HS-5 (cell line): ENCODE measurements around the gene TBC1D32.
A peak's percentile ranks its signal among the peaks of the same experiment; 100 is the strongest.
"Not testable (repeated sequence)": the region's sequence is repeated elsewhere in the genome, so short reads cannot be mapped to it uniquely, and the experiment has no call there.

ENCODE experiments used
- DNase-seq: peaks from one replicate; pipeline ENCODE4 v3.0.0-alpha.2; 2012; ENCODE audit warnings: low read depth

The TBC1D32 gene

GRCh38 chr6:121334299-121335086 is at the start of gene TBC1D32:
TSS of gene TBC1D32 (minus strand) at chr6:121334480. CDS start at chr6:121334430, 50 bp downstream.
- peak; percentile 73 for DNase-seq

DNA sequence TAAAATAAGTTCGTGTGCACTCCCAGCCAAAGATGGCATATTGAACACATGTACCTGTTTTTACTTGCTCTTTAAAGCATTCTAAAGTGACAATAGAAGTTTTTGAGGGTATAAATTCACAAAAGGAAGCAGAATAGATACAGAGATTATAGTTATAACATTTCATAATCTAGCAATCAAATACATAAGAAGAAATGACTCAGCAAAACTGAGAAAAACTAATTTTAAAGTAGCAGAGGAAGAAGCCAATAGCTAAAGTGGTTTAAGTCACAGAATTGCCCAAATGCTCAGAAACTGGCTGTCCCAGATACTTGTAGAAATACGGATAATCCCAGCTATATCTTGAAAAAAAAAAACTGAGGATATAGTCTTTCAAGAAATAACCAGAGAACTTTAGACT is 49.2 kb upstream of the TBC1D32 start:
- DNase-seq = no peak

- no peak for DNase-seq
Measured at GRCh38 chr6:121382467-121383121, 48.3 kb upstream of the TBC1D32 start.

- no peak for DNase-seq
Measured at GRCh38 chr6:121376411-121376810, 42.1 kb upstream of the TBC1D32 start.

DNA sequence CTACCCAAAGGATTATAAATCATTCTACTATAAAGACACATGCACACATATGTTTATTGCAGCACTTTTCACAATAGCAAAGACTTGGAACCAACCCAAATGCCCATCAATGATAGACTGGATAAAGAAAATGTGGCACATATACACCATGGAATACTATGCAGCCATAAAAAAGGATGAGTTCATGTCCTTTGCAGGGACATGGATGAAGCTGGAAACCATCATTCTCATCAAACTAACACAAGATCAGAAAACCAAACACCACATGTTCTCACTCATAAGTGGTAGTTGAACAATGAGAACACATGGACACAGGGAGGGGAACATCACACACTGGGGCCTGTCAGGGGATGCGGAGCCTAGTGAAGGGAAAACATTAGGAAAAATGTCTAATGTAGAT is 39.9 kb upstream of the TBC1D32 start:
- not testable (repeated sequence) for DNase-seq

DNA sequence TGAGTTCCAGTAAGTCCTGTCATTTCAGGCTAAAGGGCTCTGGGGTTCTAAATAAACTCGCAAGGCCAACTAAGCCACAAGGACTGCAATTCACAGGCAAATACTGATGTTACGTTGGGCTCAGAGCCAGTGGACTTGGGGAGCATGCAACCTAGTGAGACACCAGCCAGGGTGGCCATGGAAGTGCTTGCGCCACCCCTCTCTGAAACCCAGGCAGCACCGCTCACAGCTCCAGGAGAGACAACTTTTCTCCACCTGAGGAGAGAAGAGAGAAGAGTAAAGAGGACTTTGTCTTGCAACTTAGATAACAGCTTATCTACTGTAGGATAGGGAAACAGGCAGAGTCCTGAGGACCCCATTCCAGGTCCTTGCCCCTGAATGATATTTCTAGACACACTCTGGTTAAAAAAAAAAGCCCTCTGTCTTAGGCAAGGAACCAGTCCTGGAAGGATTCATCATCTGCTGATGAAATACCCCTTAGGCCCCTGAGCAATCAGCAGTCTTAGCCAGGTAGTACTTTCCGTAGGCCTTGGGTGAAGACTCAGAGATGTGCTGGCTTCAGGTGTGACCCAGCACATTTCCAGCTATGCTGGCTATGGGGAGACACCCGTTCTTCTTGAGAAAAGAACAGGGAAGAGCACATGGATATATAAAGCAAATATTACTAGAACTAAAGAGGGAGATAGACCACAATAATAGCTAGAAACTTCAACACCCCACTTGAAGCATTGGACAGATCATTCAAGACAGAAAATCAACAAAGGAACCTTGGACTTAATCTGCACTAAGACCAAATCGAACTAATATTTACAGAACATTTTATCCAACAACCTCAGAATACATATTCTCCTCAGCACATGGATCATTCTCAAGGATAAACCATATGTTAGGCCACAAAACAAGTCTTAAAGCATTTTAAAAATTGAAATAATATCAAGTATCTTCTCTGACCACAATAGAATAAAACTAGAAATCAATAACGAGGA is 31.5 kb upstream of the TBC1D32 start:
- DNase-seq = no peak

DNA sequence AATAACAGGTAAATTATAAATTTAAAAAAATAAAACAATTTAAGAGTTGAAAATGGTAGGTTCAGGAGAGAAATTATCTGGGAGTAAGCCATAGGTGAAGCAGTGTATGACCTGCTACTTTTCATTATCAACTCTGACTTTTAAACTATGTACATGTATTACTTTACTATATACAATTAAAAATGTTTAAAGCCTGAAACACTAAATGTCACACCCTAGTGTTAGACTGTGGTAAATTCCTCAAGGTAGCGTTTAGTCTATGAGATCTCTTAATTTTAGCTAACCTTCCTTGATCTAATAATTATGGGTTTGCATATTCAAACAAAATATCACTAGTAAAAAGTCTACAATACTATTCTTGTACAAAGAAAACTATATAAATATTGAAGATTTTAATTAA is 22.3 kb upstream of the TBC1D32 start:
- no peak for DNase-seq

DNA sequence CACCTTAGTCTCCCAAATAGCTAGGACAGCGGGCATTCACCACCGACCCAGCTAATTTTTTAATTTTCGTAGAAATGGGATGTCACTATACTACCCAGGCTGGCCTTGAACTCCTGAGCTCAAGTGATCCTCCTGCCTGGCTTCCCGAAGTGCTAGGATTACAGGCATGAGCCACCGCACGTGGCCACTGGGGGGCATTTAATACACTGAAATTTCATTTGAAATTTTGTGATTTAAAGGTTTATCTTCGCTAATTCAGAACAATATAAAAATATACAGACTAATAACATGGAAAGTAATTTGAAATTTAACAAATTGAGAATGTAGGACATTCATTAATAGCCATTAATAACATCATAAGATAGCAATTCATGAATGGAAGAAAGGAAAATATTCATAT is 20.5 kb upstream of the TBC1D32 start:
- no peak for DNase-seq

DNA sequence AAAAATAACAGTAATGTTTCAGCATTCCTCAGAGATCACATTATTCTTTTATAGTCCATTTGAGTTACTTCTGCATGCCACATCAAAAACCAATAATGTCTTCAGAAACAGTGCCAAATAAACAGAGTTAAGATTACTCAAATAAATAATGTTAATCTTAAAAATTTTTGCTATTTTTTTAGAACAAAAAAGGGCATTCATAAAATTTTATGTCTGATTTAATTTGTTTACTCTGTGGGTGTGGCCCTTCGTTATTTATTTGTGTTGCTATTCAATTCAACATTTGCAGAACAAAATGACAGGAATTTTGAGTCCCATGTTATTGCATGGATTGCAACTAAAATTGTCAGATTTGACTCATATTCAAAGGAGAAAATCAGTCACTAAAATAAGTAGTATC is 18.7 kb upstream of the TBC1D32 start:
- DNase-seq = no peak

GRCh38 chr6:121351916-121352315 is 17.6 kb upstream of the TBC1D32 start:
- DNase-seq = no peak

- no peak for DNase-seq
Measured at GRCh38 chr6:121349596-121349995, 15.3 kb upstream of the TBC1D32 start.

- no peak for DNase-seq
Measured at GRCh38 chr6:121347484-121347883, 13.2 kb upstream of the TBC1D32 start.

DNA sequence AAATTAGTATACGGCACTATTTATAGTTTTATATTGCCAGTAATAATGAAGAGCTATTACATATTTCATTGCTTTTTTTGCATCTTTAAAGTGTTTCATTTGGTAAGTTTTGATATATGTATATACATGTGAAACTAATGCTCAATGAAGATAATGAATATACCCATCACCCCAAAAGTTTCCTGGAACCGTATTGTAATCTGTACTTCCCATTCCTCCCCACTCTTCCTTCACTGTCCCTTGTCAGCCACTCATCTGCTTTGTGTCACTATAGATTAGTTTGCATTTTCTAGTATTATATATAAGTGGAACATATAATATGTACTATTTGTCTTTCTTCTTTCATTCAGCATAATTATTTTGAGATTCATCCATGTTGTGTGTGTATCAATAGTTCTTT is 10.3 kb upstream of the TBC1D32 start:
- DNase-seq = no peak

- DNase-seq = no peak
Measured at GRCh38 chr6:121339639-121340226, 5.5 kb upstream of the TBC1D32 start.

- no peak for DNase-seq
Measured at GRCh38 chr6:121338956-121339355, 4.7 kb upstream of the TBC1D32 start.

DNA sequence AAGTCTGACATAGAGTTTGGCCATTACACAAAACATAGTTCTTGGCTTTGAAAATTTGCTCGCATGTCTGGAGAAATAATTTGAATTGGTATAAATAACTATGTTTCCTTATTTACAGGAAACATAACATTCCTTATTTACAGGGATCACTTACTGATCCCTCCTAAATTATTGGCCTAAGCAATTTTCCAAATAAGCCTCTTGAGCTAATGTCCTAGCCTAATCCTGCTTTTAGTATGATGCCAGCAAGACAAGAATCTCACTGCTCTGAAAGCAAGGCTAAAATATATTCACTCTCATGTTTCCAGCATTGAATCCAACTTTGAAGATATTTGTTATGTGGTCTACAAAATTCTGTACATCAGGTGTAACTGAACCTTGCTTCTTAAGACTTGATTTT is 4.1 kb upstream of the TBC1D32 start:
- DNase-seq = no peak

DNA sequence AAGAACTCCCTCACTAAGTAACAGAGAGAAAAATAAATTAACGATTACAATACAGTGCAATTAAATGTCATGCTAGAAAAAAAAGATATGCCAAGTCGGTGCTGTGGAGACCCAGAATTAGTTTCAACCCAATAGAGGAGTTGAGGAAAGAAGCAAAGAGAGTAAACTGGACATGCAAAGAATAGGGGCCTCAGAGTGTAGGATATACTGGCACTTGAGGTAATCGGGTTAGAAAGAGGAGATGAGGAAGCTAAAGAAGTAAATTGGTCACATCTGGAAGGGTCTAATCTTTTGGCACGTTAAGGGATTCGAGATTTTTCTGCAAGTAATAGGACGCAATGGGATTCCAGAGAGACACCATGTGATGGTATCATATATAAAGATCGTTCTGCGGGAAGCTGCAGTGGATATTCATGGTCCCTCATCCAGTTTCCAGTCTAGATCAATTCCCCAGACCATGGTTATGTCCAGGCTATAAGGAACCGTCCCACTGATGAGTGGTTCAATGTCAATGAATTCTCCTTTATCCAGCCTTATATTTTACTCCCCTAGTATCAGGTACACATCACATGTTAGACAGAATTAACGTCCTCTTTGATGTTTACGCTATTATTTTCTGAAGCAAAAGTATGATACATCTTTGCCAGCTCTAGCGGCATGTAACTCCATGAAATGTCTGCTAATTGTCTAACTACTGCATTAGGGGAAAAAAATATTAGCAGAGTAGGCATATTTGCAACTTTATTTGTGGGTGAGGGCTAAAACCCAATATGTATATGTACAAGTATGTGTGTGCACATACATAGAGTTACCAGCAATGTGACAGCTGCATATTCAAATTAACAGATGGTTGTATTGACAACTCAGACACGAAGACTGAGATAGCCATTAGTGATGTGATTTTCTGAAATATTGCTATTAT is 1.1 kb upstream of the TBC1D32 start:
- no peak for DNase-seq

DNA sequence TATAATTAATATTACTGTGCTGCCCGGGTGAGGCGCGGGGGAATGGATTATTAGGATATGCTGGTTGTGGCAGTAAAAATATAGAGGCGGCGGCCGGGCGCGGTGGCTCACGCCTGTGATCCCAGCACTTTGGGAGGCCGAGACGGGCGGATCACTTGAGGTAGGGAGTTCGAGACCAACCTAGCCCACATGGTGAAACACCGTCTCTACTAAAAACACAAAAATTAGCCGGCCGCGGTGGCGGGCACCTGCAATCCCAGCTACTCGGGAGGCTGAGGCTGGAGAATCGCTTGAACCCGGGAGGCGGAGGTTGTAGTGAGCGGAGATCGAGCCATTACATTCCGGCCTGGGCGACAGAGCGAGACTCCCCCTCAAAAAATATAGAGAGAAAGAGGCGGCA is 586 bp downstream of the TBC1D32 start:
- DNase-seq = not testable (repeated sequence)

DNA sequence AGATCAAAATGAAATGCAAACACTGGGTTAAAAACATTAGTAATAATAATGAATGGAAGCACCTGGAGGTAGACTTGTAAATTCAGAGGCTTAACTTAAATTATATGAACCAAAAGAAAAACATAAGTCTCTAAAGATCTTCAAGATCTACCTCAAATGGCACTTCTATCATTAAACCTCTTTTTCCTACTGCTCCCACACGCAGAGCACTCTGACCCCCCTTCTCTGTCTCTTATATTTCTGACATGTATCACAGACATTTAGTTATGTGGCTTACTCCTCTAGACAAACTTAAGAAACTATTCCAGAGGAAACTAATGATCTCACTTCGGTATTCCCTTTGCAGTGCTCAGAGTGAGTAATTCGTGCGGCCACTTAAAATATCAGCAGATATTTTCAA is 1.1 kb downstream of the TBC1D32 start:
- no peak for DNase-seq

- no peak for DNase-seq
Measured at GRCh38 chr6:121330516-121330915, 3.8 kb downstream of the TBC1D32 start.

DNA sequence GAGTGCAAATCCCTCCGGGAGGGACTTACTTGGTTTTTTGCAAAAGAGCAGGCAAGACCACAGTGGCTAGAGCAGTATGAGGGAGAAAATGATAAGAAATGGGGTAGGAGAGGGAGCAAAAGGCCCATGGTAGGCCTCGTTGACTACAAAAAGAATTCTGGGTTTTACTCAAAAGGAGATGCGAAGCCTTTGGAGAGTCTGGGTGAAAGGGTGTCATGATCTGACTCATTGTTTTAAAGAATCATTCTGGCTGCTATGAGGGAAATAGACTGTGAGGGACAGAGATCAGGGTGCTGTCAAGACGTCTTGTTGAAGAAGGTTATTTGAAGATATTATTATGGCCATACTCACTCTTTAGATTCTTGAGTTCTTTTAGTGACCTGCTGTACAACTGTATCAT is 13.0 kb downstream of the TBC1D32 start:
- no peak for DNase-seq
